Daoy (cell line): ENCODE results near the gene DR1. TPM values are rescaled to one million over a fixed set of nuclear protein-coding genes. Genes with fewer than 3 reads are reported as not detected.

Source experiments
- DNase-seq: peaks from one replicate; pipeline ENCODE4 v3.0.0-alpha.2; 2015; ENCODE audit warnings: low read depth
- total RNA-seq: library from RNA; depleted of rRNA; stranded (reverse); fragments of >200 nt; shearing (Covaris generic); gene quantifications from 2 replicates; pipeline ENCODE4 v1.2.3, GENCODE V29; 2014; rRNA removed

Gene DR1
- 89.9 and 110 TPM in 2 replicates for total RNA-seq

GRCh38 chr1:93345633-93346420, at the start of gene DR1:
TSS of gene DR1 (plus strand) at chr1:93345907. CDS start at chr1:93346646, 739 bp downstream.
- peak; percentile 99 for DNase-seq

GRCh38 chr1:93296555-93297154, 49.1 kb upstream of the DR1 start:
- DNase-seq, result no peak

- no peak for DNase-seq
Observed at GRCh38 chr1:93301131-93301530, 44.6 kb upstream of the DR1 start.

- no peak for DNase-seq
Observed at GRCh38 chr1:93302078-93302477, 43.6 kb upstream of the DR1 start.

- peak; percentile 68 for DNase-seq
Observed at GRCh38 chr1:93304716-93305138, 41.0 kb upstream of the DR1 start.

GRCh38 chr1:93306920-93307319, 38.8 kb upstream of the DR1 start:
- DNase-seq, result no peak

- no peak for DNase-seq
Observed at GRCh38 chr1:93313026-93313425, 32.7 kb upstream of the DR1 start.

- no peak for DNase-seq
Observed at GRCh38 chr1:93317207-93317606, 28.5 kb upstream of the DR1 start.

- DNase-seq, result no peak
Observed at GRCh38 chr1:93317943-93318342, 27.8 kb upstream of the DR1 start.

- DNase-seq, result no peak
Observed at GRCh38 chr1:93321720-93322119, 24.0 kb upstream of the DR1 start.

GRCh38 chr1:93322349-93322748, 23.4 kb upstream of the DR1 start:
- no peak for DNase-seq

- no peak for DNase-seq
Observed at GRCh38 chr1:93323185-93323820, 22.4 kb upstream of the DR1 start.

- peak; percentile 78 for DNase-seq
Observed at GRCh38 chr1:93324486-93325464, 20.9 kb upstream of the DR1 start.

- DNase-seq, result peak; percentile 21
Observed at GRCh38 chr1:93328809-93329760, 16.6 kb upstream of the DR1 start.

GRCh38 chr1:93330196-93330595, 15.5 kb upstream of the DR1 start:
- no peak for DNase-seq

GRCh38 chr1:93330617-93331016, 15.1 kb upstream of the DR1 start:
- DNase-seq, result no peak

- no peak for DNase-seq
Observed at GRCh38 chr1:93331412-93331811, 14.3 kb upstream of the DR1 start.

GRCh38 chr1:93332368-93332767, 13.3 kb upstream of the DR1 start:
- no peak for DNase-seq

- peak; percentile 93 for DNase-seq
Observed at GRCh38 chr1:93338387-93339146, 7.1 kb upstream of the DR1 start.
